ENCODE data around the gene UPP1. TPM values are rescaled to one million over a fixed set of nuclear protein-coding genes. Genes with fewer than 3 reads are reported as not detected.

UPP1 gene
- total RNA-seq, 1 experiment from 2014 or later = 119 TPM

GRCh38 chr7:48094861-48095293, 5.8 kb downstream of the UPP1 start:
- Histone ChIP-seq H3K36me3 (ENCODE audit: low read depth) (peaks cover 83% of the 10 kb centered on the region), H3K4me2 (peak overlapping the region; percentile 95), H3K79me2 (ENCODE audit: low read depth) (peaks cover 96% of the 10 kb centered on the region), H3K4me3 (peak overlapping the region; percentile 26; the same call in 1 of the 2 replicates), H3F3A (ENCODE audit: insufficient read depth, low read depth) (peaks cover 64% of the 10 kb centered on the region), H3K27ac (peak overlapping the region; percentile 98), H4K20me1 (ENCODE audit: insufficient read depth) (peaks cover 41% of the 10 kb centered on the region), H3K9me2 (ENCODE audit: insufficient read depth) (no peaks in the 10 kb centered on the region), H2AFZ (no peak overlapping the region), H3K27me3 (ENCODE audit: insufficient read depth, low read depth) (no peaks in the 10 kb centered on the region), H3K9me3 (ENCODE audit: insufficient read depth, low read depth) (no peaks in the 10 kb centered on the region), H3K4me1 (replicated peaks; ENCODE audit: insufficient read depth) (peaks cover 60% of the 10 kb centered on the region)
- ChIA-PET POLR2A (ENCODE audit: unreplicated experiment) (interaction anchor here (0.6 to 0.7 kb wide), 3 partner anchors 12 to 519 kb away, joined by 3 to 10 read pairs (median 3); no protein-coding TSS in a partner anchor), CTCF (interaction anchor here (0.6 to 1.7 kb wide), 3 partner anchors 16 to 106 kb away, joined by 3 to 15 read pairs (median 4); no protein-coding TSS in a partner anchor)
- BruUV-seq (replicated peaks) = no TSS peak
- intact Hi-C loops (cut with micrococcal nuclease; ENCODE audit: unreplicated experiment) = no loop called here
- DNase-seq = peak; percentile 42 to 95
- TF ChIP-seq EZH2 (IDR thresholded peaks at IDR 0.05; ENCODE audit: low read depth) = no peak
- TF ChIP-seq, protein P1, sequence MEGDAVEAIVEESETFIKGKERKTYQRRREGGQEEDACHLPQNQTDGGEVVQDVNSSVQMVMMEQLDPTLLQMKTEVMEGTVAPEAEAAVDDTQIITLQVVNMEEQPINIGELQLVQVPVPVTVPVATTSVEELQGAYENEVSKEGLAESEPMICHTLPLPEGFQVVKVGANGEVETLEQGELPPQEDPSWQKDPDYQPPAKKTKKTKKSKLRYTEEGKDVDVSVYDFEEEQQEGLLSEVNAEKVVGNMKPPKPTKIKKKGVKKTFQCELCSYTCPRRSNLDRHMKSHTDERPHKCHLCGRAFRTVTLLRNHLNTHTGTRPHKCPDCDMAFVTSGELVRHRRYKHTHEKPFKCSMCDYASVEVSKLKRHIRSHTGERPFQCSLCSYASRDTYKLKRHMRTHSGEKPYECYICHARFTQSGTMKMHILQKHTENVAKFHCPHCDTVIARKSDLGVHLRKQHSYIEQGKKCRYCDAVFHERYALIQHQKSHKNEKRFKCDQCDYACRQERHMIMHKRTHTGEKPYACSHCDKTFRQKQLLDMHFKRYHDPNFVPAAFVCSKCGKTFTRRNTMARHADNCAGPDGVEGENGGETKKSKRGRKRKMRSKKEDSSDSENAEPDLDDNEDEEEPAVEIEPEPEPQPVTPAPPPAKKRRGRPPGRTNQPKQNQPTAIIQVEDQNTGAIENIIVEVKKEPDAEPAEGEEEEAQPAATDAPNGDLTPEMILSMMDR (conservative IDR thresholded peaks at IDR 0.05) = no peak

GRCh38 chr7:48096273-48096672, 7.2 kb downstream of the UPP1 start:
- no TSS peak for BruUV-seq (replicated peaks)
- intact Hi-C loops (cut with micrococcal nuclease; ENCODE audit: unreplicated experiment) = no loop called here
- Histone ChIP-seq H3K36me3 (ENCODE audit: low read depth) (peaks cover 77% of the 10 kb centered on the region), H3F3A (ENCODE audit: insufficient read depth, low read depth) (peaks cover 65% of the 10 kb centered on the region), H3K4me3 (no peak overlapping the region), H3K9me3 (ENCODE audit: insufficient read depth, low read depth) (no peaks in the 10 kb centered on the region), H4K20me1 (ENCODE audit: insufficient read depth) (peaks cover 45% of the 10 kb centered on the region), H3K9me2 (ENCODE audit: insufficient read depth) (no peaks in the 10 kb centered on the region), H3K4me2 (peak overlapping the region; percentile 95; the same call in 1 of the 2 replicates), H3K27me3 (ENCODE audit: insufficient read depth, low read depth) (no peaks in the 10 kb centered on the region), H3K79me2 (ENCODE audit: low read depth) (peaks cover 96% of the 10 kb centered on the region), H3K27ac (no peak overlapping the region; the same call in 1 of the 2 replicates), H3K4me1 (replicated peaks; ENCODE audit: insufficient read depth) (peaks cover 52% of the 10 kb centered on the region), H2AFZ (no peak overlapping the region)
- ChIA-PET CTCF (interaction anchor here (1.1 kb wide), 1 partner anchor 105 kb away, joined by 6 read pairs; no protein-coding TSS in a partner anchor), POLR2A (ENCODE audit: unreplicated experiment) (no interaction called here)
- TF ChIP-seq, protein P1 (conservative IDR thresholded peaks at IDR 0.05) = no peak
- TF ChIP-seq EZH2 (IDR thresholded peaks at IDR 0.05; ENCODE audit: low read depth) = no peak
- peak in 1 of 2 experiments; percentile 32 for DNase-seq

GRCh38 chr7:48097521-48098231, 8.6 kb downstream of the UPP1 start:
- H3K36me3 ChIP-seq (ENCODE audit: low read depth) = peaks cover 86% of the 10 kb centered on the region
- CTCF ChIA-PET = no interaction called here
- H3K9me2 ChIP-seq (ENCODE audit: insufficient read depth) = no peaks in the 10 kb centered on the region
- H3K27ac ChIP-seq = no peak overlapping the region
- H3K4me1 ChIP-seq (replicated peaks; ENCODE audit: insufficient read depth) = peaks cover 38% of the 10 kb centered on the region
- H3K4me2 ChIP-seq = no peak overlapping the region
- peaks cover 54% of the 10 kb centered on the region for H4K20me1 ChIP-seq (ENCODE audit: insufficient read depth)
- POLR2A ChIA-PET (ENCODE audit: unreplicated experiment) = no interaction called here
- TF ChIP-seq EZH2 (IDR thresholded peaks at IDR 0.05; ENCODE audit: low read depth) = no peak
- TF ChIP-seq, protein P1 (conservative IDR thresholded peaks at IDR 0.05) = no peak
- intact Hi-C loops (cut with micrococcal nuclease; ENCODE audit: unreplicated experiment) = no loop called here
- no peaks in the 10 kb centered on the region for H3K27me3 ChIP-seq (ENCODE audit: insufficient read depth, low read depth)
- peaks cover 68% of the 10 kb centered on the region for H3F3A ChIP-seq (ENCODE audit: insufficient read depth, low read depth)
- DNase-seq = peak in 1 of 2 experiments; percentile 26
- H3K79me2 ChIP-seq (ENCODE audit: low read depth) = peaks cover 87% of the 10 kb centered on the region
- BruUV-seq (replicated peaks) = TSS peak; percentile 0
- no peaks in the 10 kb centered on the region for H3K9me3 ChIP-seq (ENCODE audit: insufficient read depth, low read depth)
- H2AFZ ChIP-seq = no peak overlapping the region
- no peak overlapping the region for H3K4me3 ChIP-seq
